Lower leg skin (tissue), 4 donors: ENCODE data around the gene NAPEPLD. TPM values are rescaled to one million over a fixed set of nuclear protein-coding genes. Genes with fewer than 3 reads are reported as not detected.
"Not testable (repeated sequence)": the region's sequence is repeated elsewhere in the genome, so short reads cannot be mapped to it uniquely, and the experiment has no call there.

Source experiments
- DNase-seq, 2 donors: peaks; one replicate each; pipeline ENCODE4 v3.0.0-alpha.2; 2019; ENCODE audit warnings: low spot score in 2 of 2
- H3K4me3 ChIP-seq: fragments of 200-600 bp; sonication (generic); 2 replicates; pipeline ENCODE4 v1.5.1; 2017; ENCODE audit warnings: mild to moderate bottlenecking, low read depth; ENCODE audit not compliant: poor library complexity, severe bottlenecking
- POLR2A ChIP-seq, 2 donors: fragments of 450-650 bp; IDR thresholded peaks; one replicate each; pipeline ENCODE4 v1.6.1; 2016 to 2017; ENCODE audit warnings: antibody characterized with exemption in 2 of 2, mild to moderate bottlenecking in 1 of 2, moderate library complexity in 1 of 2
- WGBS, 2 donors: methylation state at CpG; one replicate each; pipeline ENCODE4 v1.1.5; 2018; 5-methylcytosine and 5-hydroxymethylcytosine counted together
- intact Hi-C: fragments of 100-400 bp; cut with DNase I; formaldehyde crosslinking; loops from one replicate; pipeline ENCODE4 v1.15.0; 2023; ENCODE audit warnings: low total_unique reads
- total RNA-seq, 4 donors: library from RNA; depleted of rRNA; stranded (reverse); fragments of >200 nt; gene quantifications; one replicate each; pipeline ENCODE4 v1.1.0, GENCODE V29; 2016
- TF ChIP-seq, protein P1 (sequence below), 3 donors: fragments of 450-650 bp; IDR thresholded peaks; one replicate each; pipeline ENCODE4 v1.5.1; 2016; ENCODE audit warnings: antibody characterized with exemption in 3 of 3, mild to moderate bottlenecking in 3 of 3, moderate library complexity in 2 of 3

Gene NAPEPLD
- total RNA-seq, 4 donors from 2014 or later: 5.6 to 12.0 (median 8.5) TPM

DNA sequence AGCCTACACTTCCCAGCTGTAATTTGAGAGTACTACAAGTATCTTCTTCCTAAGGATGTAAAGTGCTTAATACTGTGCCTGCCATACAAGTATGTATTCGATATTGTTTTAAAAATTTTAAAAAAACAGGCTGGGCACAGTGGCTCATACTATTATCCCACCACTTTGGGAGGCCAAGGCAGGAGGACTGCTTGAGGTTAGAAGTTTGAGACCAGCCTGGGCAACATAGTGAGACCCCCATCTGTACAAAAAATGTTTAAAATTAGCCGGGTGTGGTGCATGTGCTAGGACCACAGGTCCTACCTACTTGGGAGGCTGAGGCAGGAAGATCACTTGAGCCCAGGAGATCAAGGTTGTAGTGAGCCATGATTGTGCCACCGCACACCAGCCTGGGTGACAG, 65.7 kb downstream of the NAPEPLD start:
- DNase-seq: no peak
- intact Hi-C loops: no loop called here
- H3K4me3 ChIP-seq: no peak overlapping the region
- no peak for TF ChIP-seq POLR2A (IDR thresholded peaks at IDR 0.05)
- TF ChIP-seq, protein P1, sequence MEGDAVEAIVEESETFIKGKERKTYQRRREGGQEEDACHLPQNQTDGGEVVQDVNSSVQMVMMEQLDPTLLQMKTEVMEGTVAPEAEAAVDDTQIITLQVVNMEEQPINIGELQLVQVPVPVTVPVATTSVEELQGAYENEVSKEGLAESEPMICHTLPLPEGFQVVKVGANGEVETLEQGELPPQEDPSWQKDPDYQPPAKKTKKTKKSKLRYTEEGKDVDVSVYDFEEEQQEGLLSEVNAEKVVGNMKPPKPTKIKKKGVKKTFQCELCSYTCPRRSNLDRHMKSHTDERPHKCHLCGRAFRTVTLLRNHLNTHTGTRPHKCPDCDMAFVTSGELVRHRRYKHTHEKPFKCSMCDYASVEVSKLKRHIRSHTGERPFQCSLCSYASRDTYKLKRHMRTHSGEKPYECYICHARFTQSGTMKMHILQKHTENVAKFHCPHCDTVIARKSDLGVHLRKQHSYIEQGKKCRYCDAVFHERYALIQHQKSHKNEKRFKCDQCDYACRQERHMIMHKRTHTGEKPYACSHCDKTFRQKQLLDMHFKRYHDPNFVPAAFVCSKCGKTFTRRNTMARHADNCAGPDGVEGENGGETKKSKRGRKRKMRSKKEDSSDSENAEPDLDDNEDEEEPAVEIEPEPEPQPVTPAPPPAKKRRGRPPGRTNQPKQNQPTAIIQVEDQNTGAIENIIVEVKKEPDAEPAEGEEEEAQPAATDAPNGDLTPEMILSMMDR (IDR thresholded peaks at IDR 0.05): no peak
- 94 to 95% methylated on average over 3 of the region's 3 CpGs for WGBS, 2 donors

DNA sequence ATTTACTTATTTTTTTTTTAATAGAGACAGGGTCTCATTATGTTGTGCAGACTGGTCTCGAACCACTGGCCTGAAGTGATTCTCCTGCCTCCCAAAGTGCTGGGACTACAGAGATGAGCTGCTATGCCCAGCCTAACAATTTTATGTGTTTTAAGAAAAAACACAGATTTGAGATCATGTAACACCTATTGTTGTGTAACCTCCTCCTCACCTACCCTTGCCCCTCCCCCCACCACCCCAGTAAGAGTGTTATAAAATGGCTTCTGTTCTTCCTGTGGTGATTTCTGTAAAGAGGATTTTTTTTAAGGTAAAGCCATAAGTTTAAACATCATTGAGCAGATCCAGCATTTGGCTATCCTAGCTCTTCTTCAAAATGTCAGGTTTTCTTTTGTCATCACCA, 66.4 kb downstream of the NAPEPLD start:
- WGBS, 2 donors: 95 to 100% methylated on average over 1 of the region's 1 CpG
- H3K4me3 ChIP-seq: no peak overlapping the region
- no peak for DNase-seq
- intact Hi-C loops: no loop called here
- TF ChIP-seq, protein P1 (IDR thresholded peaks at IDR 0.05): no peak
- TF ChIP-seq POLR2A (IDR thresholded peaks at IDR 0.05): no peak

DNA sequence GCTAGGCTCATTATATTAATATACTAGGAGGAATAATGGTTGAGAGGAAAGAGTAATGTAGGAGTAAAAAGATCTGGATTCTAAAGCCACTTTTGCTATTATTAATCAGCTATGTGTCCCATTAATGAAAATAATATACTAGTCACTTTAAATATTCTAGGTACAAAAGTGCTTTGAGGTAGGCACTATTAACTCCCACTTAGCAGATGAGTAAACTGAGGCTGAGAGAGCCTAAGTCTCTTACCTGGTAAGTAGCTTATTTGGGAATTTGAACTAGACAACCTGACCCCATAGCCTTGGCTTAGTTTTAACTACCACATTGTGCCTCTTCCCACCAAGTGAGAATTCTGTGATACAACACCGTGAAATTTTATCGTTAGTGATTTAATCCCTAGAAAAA, 68.0 kb downstream of the NAPEPLD start:
- DNase-seq: no peak
- intact Hi-C loops: no loop called here
- TF ChIP-seq, protein P1 (IDR thresholded peaks at IDR 0.05): no peak
- no peak for TF ChIP-seq POLR2A (IDR thresholded peaks at IDR 0.05)

DNA sequence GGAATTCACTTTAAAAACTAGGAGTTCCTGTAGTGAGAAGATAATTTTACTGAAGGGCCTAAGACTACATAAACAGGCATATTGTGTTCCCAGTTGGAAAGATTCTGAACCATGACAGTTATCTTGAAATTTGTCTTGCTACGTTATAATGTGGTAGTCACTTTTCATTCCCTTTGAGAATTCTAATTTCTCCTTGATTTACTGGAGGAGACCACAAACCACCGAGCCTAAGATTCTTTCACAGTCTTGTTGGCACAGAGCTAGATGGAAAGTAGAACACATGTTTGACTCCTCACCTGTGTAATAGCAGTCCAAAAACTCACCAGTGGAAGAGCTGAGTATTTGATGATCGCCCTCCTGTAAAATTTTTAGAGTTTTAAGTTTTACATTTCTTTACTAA, 69.1 kb downstream of the NAPEPLD start:
- TF ChIP-seq POLR2A (IDR thresholded peaks at IDR 0.05): no peak
- TF ChIP-seq, protein P1 (IDR thresholded peaks at IDR 0.05): no peak
- intact Hi-C loops: no loop called here
- H3K4me3 ChIP-seq: no peak overlapping the region
- DNase-seq: no peak
- WGBS, 2 donors: 82 to 83% methylated on average over 3 of the region's 3 CpGs

More for the DNA sequence above, 68.0 kb downstream of the NAPEPLD start:
- WGBS, 2 donors: 93 to 96% methylated on average over 2 of the region's 2 CpGs
- H3K4me3 ChIP-seq: no peak overlapping the region

DNA sequence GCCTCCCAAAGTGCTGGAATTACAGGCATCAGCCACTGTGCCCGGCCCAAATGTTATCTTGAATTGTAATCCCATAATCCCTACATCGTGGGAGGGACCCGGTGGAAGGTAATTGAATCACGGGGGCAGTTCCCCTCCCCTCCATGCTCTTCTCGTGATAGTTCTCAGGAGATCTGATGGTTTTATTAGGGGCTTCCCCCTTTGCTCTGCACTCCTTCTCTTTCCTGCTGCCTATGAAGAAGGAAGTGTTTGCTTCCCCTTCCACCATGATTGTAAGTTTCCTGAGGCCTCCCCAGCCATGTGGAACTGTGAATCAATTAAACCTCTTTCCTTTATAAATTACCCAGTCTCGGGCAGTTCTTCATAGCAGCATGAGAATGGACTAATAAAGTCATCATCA, 70.7 kb downstream of the NAPEPLD start:
- DNase-seq, intact Hi-C loops, H3K4me3 ChIP-seq: not testable (repeated sequence)
- WGBS, 2 donors: 76 to 83% methylated on average over 6 of the region's 6 CpGs

DNA sequence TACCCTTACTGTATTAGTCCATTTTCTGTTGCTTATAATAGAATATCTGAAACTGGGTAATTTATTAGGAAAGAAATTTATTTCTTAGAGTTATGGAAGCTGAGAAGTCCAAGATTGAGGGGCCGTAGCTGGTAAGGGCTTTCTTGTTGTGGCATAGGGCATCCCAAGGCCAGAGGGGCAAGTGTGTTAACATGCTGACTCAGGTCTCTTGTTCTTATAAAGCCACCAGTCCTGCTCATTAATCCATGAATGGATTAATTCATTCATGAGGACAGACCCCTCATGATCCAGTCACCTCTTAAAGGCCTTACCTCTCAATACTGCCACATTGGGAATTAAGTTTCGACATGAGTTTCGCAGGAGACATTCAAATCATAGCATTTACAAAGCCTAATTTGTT, 71.6 kb downstream of the NAPEPLD start:
- no peak for DNase-seq
- 95 to 97% methylated on average over 3 of the region's 3 CpGs for WGBS, 2 donors
- no peak overlapping the region for H3K4me3 ChIP-seq
- intact Hi-C loops: no loop called here
- TF ChIP-seq, protein P1 (IDR thresholded peaks at IDR 0.05): no peak
- TF ChIP-seq POLR2A (IDR thresholded peaks at IDR 0.05): no peak
